IMR-90 (cell line): ENCODE measurements around the gene TMEM176A.

Source experiments
- CHD1 ChIP-seq: IDR thresholded peaks from 2 replicates; pipeline ENCODE4 v1.6.1; 2012; ENCODE audit warnings: low read depth, low read length, improper control_type of control experiment
- CTCF ChIP-seq: conservative IDR thresholded peaks from 2 replicates; pipeline ENCODE4 v1.5.1; 2012; ENCODE audit warnings: mild to moderate bottlenecking, low read depth, low read length, improper control_type of control experiment
- MAFK ChIP-seq: IDR thresholded peaks from 2 replicates; pipeline ENCODE4 v1.6.1; 2012; ENCODE audit warnings: low read depth, low read length, improper control_type of control experiment
- MXI1 ChIP-seq: IDR thresholded peaks from 2 replicates; pipeline ENCODE4 v1.6.1; 2012; ENCODE audit warnings: low read depth, mild to moderate bottlenecking, low read length, moderate library complexity, borderline replicate concordance
- POLR2A ChIP-seq: IDR thresholded peaks from 2 replicates; pipeline ENCODE4 v1.6.1; 2012; ENCODE audit warnings: mild to moderate bottlenecking, low read depth, low read length
- RCOR1 ChIP-seq: IDR thresholded peaks from 2 replicates; pipeline ENCODE4 v1.6.1; 2012; ENCODE audit warnings: mild to moderate bottlenecking, low read length, improper control_type of control experiment; ENCODE audit not compliant: insufficient replicate concordance

DNA sequence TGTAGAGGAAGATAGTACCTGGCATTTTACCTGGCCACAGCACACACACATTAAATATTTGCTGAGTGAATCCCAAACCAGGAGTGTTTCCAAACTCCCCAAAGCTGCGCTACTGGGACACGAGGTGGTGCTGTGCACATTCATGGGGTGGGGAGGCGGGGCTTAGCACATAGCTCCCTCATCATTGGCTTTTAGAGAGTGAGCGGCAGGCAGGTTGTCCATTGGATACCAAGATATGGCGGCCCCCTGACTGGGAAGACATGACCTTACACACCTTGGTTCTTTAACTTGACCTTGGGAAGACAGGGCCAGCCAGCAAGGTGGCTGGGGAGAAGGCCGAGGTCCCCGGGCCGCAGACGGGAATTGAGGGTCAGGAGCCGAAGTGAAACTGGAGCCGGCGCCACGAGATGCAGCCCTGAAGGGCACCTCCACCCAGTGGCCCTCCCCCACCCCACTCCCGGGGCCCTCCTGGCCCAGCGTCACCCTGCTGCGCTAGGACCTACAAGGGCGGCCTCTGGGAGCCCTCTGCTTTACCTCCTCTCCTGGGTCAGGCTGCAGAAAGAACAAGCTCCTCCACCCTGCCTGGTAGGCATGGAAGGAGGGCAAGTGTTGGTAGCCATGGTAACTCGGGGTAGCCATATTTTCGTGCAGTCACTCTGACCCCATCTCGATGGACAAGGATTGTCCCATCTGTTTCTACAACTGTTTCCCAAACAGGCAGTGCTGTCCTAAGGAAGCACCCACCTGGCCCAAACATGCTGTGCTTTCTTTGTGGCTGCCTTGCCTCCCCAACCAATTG lies 24.0 kb downstream of the TMEM176A start:
- TF ChIP-seq MAFK (no peak), CTCF (no peak), CHD1 (no peak), POLR2A (no peak), MXI1 (no peak), RCOR1 (no peak)
